UCSD-AML1 (cell line): Measurements from ENCODE around the gene IFIT2.
"Not testable (repeated sequence)": the region's sequence is repeated elsewhere in the genome, so short reads cannot be mapped to it uniquely, and the experiment has no call there.

Experiments
- DNase-seq: peaks from one replicate; lab custom pipeline; 2025; ENCODE audit not compliant: unreplicated experiment; lab: John Stamatoyannopoulos, UW

The IFIT2 gene

DNA sequence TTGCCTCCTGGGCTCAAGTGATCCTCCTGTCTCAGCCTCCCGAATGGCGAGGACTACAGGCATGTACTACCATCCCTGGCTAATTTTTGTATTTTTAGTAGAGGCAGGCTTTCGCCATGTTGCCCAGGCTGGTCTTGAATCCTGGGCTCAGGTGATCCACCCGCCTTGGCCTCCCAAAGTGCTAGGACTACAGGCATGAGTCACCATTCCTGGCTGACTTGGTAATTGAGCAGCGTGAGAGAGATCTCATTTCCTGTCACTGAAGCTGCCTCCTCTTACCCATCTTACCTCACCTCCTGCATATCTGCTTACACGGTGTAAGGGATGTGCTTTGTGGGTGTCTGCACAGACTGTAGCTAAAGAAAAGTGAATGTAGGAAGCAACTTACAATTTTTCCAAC, 35.6 kb downstream of the IFIT2 start:
- no peak for DNase-seq

DNA sequence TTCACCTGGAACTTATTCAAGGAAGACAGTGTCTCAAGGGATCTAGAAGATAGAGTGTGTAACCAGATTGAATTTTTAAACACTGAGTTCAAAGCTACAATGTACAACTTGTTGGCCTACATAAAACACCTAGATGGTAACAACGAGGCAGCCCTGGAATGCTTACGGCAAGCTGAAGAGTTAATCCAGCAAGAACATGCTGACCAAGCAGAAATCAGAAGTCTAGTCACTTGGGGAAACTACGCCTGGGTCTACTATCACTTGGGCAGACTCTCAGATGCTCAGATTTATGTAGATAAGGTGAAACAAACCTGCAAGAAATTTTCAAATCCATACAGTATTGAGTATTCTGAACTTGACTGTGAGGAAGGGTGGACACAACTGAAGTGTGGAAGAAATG, 36.9 kb downstream of the IFIT2 start:
- no peak for DNase-seq

DNA sequence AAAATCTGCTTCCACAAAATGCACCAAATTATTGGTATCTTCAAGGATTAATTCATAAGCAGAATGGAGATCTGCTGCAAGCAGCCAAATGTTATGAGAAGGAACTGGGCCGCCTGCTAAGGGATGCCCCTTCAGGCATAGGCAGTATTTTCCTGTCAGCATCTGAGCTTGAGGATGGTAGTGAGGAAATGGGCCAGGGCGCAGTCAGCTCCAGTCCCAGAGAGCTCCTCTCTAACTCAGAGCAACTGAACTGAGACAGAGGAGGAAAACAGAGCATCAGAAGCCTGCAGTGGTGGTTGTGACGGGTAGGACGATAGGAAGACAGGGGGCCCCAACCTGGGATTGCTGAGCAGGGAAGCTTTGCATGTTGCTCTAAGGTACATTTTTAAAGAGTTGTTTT, 38.0 kb downstream of the IFIT2 start:
- DNase-seq = no peak

DNA sequence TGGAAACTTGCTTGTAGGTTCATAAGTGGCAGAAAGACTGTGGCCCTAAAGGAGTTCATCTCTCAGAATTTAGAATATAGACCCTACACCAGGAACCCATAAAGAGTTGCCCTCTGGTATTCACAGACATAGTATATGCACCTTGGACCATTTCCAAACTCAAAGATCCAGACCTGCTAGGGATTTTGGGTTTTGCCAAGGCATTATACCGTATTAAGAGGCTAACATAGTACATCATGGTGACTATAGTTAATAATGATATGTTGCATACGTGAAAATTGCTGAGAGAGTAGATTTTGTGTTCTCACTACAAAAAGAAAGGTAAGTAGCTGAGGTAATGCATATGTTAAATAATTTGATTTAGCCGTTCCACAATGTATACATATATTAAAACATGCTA, 39.8 kb downstream of the IFIT2 start:
- no peak for DNase-seq

- no peak for DNase-seq
Measured at GRCh38 chr10:89342206-89342958, 40.5 kb downstream of the IFIT2 start.

DNA sequence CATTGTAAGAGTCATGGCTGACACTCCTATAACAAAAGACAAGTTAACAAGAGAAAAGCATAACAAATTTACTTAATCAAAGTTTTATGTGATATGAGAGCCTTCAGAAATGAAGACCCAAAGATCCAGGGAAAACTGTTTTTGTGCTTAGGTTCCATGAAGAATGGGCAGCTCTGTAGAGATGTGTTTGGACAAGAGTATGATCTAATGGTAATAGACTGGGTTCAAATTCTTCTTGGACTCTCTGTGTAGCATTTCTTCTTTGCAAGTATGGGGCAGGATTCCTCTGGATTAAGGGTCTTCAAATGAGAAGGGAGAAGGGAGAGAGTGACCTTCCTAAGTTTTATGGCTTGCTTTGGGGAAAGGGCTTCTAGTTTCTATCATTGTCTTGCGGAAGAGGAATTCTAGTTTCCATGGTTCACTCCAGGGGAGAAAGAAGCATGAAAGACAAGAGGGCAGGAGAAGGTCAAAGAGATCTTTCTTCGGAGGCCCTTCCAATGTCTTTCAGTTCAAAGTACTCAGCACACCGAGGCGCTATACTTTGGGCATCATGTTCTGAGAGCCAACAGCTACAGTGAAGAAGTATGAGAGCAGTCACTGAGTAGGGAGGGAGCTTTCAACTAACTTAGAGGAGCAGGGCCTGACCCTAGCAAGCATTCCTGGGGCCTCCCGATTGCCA, 41.4 kb downstream of the IFIT2 start:
- no peak for DNase-seq

GRCh38 chr10:89344156-89344555, 42.3 kb downstream of the IFIT2 start:
- DNase-seq = no peak

- DNase-seq = no peak
Measured at GRCh38 chr10:89345367-89346000, 43.6 kb downstream of the IFIT2 start.

DNA sequence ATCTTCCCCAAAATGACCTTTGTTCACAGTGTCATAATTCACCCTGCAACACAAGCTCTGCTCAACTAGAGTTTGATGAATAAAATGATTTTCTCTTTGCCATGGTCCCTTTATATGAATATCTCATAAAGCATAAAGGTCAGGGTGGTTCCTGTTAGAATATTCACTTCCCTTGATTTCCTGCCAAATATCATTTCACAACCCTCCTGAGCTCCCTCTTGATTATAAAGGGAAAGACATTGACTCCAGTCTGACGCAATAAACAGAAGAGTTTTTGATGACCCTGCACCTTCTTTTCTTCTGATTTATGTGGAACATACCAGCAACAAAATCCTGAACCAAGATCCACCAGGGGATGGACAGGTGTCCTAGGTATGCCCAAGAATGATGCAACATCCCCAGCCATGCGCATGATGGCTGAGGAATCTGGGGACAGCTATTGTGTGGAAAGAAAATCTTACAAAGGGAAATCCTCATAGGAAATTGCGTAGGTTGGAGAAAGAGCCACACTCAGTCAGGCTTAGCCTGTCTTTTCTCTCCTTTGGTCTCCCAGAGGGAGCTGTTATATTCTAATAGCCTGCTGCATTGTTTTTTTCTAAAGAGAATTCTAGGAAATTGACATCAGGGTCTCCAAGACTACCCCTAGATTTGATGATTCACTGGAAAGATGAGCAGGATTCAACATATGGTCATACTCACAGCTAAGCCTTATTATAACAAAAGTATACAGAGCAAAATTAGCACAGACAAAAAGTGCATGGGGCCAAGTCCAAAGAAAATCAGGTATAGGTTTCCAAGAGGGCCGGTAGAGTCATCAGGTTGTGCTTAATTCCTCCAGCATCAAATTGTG, 44.8 kb downstream of the IFIT2 start:
- no peak for DNase-seq

DNA sequence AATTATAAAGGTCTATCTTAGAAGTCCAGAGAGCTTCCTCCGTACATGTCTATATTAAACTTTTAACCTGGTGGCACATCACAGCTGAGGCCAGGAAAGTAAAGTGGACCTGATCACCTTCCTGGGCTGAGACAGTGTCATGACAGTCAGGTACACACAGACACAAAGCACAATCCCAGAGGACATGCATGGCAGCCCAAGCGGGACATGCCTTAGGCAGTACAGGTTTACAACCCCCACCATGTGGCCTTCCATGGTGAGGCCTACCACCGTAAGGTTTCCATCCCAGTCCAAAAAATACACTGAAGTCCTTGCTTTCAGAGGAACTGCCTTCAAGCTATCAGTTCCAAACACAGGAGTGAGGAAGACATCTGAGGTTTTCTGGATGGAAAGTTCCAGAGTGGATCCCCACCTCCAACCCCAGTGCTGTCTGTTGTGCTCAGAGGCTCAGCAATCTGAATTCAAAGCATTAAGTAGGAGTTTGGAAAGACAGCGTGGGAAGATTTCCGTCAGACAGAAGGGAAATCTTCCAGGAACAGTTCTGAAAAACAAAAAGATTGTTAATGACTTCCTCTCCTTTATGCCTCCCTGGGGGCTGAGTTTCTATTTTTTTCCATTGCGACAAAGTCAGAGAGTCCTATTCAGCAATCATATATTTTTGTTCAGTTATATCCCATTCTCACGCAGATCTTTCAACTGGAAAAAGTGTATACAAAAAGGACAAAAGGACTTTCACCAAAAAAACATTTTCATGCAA, 46.0 kb downstream of the IFIT2 start:
- no peak for DNase-seq

GRCh38 chr10:89348481-89348880, 46.6 kb downstream of the IFIT2 start:
- DNase-seq = no peak

- no peak for DNase-seq
Measured at GRCh38 chr10:89348975-89349374, 47.1 kb downstream of the IFIT2 start.

DNA sequence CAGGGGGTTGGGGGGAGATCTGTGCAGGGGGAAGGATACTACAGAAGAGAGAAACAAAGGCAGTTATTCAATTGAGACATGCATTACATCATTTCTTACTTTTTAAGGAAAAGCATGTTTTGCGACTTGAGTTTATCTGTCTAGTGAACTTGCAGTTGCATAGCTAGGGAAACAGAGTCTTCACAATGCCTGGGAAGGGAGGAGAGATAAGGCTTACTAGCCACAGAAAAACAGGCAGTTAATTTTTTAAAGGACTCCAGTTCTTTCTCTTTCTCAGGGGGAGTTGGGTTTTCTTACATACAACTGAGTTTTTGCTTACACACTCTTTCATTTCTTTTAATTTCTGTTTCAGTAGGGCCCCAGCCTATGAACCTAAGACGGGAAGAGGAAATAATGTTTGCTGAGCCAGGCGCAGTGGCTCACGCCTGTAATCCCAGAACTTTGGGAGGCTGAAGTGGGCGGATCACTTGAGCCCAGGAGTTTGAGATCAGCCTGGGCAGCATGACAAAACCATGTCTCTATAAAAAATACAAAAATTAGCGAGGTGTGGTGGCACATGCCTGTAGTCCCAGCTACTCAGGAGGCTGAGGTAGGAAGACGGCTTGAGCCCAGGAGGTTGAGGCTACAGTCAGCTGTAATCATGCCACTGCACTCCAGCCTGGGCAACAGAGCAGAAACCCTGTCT, 48.9 kb downstream of the IFIT2 start:
- not testable (repeated sequence) for DNase-seq

- no peak for DNase-seq
Measured at GRCh38 chr10:89351412-89351779, 49.5 kb downstream of the IFIT2 start.

DNA sequence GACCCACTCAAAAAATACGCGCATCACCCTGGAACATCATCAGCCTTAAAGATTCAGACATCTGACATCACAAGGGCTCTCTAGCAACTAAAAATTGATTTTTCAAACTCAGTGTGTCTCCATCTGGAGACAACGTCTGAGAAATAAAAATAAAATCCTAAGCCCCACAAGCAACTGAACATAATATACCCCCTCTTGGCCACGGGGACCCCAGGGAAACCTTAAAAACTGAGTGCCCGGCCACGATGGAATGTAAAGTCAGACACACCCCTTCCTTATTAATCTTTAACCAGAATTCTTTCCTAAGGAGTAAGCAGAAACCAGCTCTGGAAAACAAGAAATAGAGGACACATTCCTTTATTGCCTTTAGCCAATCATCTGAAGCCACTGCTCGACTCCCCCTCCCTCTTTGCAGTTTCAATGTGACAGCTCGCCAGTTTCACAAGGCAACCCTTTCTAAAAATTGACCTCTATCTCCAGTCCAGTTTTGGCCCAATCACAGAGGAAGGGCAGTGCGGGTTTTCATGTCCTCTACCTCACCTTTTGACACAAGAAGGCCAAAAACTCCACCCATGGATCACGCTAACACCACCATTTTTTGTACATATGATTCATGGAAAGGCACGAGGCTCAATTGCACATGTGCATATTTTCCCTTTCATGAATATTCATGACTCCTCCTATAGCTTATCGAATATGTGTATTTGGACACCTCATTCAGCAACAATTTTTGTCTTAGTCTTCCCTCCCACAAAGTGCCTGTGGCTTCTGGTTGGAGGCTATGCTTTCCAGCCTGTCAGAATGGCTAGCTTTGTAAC, 50.1 kb downstream of the IFIT2 start:
- no peak for DNase-seq

DNA sequence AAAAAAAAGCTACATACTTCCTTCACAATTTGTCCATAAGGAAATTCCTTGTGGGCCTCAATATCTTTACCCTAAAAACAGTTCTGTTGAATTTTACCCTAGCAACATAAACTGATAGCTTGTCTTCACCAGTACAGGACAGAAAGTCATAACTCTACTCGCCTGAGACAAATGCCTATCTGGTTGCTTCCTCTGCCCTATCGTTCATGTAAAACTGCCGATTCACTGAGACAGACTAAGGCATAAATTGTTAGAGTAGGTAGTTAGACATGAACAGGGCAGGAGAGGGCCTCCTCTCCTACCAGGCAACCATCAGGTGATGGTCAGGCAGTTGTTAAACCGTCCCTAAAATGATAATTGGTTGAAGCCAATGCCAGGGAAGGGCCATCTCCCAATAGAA, 51.0 kb downstream of the IFIT2 start:
- no peak for DNase-seq

DNA sequence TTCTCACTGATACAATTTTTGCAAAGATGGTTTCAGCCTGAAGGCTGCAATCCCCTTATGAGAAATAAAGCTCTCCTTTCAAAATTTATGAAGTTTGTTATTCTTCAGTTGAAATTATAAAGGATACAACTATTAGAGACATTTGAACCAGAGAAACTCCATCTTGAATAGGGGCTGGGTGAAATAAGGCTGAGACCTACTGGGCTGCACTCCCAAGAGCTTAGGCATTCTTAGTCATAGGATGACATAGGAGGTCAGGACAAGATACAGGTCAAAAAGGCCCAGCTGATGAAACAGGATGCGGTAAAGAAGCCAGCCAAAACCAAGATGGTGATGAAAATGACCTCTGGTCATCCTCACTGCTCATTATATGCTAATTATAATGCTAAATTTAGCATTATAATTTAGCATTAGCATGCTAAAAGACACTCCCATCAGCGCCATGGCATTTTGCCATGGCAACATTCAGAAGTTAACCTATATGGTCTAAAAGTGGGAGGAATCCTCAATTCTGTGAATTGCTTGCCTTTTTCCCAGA, 53.6 kb downstream of the IFIT2 start:
- DNase-seq = no peak

GRCh38 chr10:89357096-89357495, 55.2 kb downstream of the IFIT2 start:
- DNase-seq = no peak

DNA sequence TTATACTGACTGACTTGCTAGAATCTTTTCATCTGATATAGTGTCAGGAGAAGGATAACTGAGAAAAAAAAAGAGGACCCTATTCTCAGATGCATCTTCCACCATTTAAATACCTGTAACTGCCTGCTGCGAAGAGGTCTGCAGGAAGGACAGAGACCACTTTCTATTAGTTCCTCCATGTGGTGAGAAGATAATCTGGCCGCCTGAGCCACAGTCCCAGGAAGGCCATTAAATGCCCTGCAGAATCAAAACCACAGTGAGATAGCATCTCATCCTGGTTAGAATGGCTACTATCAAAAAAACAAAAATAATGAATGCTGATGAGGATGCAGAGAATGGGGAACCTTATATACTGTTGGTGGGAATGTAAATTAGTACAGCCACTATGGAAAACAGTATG, 56.1 kb downstream of the IFIT2 start:
- no peak for DNase-seq
